Hindlimb muscle (tissue), 1 donor: Measurements from ENCODE around the gene SRI. TPM values are rescaled to one million over a fixed set of nuclear protein-coding genes. Genes with fewer than 3 reads are reported as not detected.
A peak's percentile ranks its signal among the peaks of the same experiment; 100 is the strongest.
"Not testable (repeated sequence)": the region's sequence is repeated elsewhere in the genome, so short reads cannot be mapped to it uniquely, and the experiment has no call there.

Source experiments
- DNase-seq: peaks from one replicate; pipeline ENCODE4 v3.0.0-alpha.2; 2013
- polyA plus RNA-seq: library from polyadenylated mRNA; unstranded; fragments of 120-200 nt; gene quantifications from one replicate; pipeline ENCODE4 v1.2.1, GENCODE V29; 2013; ENCODE audit not compliant: insufficient read length

SRI gene
- polyA plus RNA-seq, 1 donor: 72.3 TPM

DNA sequence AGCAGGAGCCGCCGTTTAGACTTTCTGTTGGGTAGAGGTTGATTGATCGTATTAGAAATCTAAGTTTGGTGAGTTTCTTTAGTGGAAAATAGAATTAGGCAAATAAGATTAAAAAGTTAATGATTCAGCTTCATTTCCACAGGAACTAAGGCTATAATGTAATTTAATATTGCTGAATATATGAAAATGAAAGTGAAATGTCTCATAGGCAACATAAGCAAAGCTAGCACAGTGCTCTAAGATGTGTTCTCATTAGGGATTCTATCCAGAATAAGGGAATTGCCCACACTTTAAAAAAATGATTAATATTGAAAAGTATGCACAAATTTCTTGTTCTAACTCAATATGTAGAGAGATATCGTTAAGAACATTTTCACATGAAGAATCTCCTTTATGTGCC is 47.0 kb downstream of the SRI start:
- DNase-seq: no peak

DNA sequence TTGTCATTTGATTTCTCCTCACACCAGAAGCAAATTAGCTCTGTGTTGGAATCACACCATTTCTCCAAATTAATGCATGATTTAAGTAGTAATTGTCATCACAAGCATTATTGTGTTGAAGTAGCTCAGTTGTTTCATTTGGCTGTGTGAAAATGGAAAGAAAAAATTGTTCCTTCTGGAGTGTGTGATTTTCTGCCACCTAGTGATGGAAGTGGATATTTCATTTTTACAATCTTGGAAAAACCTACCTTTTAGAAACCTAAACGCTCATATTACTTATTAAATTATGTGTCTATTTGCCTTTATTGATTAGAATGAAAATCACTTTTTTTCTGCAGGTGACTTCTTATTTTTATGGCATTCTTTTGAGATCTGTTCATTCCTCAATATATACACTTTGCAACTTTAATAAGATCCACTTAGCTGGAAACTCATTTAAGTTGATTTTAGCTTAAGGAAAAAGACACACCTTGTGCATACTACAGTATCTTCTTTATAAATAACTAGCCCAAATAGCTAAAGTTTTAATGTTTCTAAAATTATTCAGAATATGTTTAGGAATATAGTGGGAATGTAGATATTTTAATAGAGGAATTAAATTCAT is 50.0 kb downstream of the SRI start:
- peak; percentile 36 for DNase-seq

DNA sequence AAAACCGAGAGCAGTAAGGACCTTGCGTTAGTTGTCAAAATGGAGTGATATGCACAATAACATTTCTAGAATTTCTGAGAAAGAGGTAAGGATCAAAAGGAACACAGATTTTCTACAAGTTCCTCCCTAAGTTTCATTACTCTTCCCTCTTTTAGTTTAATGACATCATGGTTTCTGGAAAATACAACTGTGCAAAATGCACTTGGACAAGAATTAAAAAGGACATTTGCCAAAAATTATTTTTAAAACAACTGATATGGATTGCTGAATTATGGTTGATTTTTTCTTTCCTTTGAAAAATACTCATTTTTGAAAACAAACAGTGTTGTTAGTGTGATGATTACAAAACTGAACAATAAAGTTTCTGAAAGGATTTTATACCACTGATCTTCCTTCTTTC is 52.1 kb downstream of the SRI start:
- no peak for DNase-seq

DNA sequence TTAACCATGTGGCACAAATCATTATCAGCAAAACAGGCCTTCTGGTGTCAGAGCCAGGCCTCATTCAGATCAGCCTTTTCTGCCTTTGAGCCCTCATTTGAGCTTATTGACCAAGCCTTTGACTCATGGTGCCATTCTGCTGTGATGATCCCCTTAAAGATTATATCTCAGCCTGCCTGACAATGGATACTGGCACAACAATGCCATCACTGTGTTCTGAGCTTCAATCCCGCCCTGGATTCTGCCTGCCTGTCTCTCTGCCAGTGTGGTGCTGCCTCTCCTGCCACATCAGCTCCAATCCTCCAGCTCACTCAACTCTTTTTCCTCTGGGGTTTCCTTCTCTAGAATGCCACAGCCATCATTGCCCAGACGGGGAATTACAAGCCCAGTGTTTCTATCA is 52.6 kb downstream of the SRI start:
- no peak for DNase-seq

DNA sequence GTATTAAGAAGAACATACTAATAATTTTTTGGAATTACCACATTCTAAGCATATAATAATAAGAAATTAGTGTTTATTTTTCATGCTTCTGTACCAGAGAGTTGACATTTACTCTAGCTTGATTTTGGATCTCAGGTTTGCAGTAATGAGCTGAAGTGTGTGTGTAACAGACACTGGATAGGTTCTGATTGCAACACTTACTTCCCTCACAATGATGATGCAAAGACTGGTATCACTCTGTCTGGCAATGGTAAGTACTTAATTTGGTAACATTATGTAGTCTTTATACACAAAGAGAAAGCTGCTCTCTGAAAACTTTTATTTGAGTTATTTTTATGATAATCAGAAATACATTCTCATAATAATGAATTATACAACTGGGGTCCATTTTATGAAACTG is 54.1 kb downstream of the SRI start:
- no peak for DNase-seq

DNA sequence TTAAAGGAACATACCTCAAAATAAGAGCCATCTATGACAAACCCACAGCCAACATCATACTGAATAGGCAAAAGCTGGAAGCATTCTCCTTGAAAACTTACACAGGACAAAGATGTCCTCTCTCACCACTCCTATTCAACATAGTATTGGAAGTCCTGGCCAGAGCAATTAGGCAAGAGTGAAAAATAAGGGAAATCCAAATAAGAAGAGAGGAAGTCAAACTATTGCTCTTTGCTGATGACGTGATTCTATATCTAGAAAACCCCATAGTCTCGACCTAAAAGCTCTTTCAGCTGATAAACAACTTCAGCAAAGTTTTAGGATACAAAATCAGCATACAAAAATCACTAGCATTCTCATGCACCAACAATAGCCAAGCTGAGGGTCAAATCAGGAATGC is 60.1 kb downstream of the SRI start:
- DNase-seq: not testable (repeated sequence)

DNA sequence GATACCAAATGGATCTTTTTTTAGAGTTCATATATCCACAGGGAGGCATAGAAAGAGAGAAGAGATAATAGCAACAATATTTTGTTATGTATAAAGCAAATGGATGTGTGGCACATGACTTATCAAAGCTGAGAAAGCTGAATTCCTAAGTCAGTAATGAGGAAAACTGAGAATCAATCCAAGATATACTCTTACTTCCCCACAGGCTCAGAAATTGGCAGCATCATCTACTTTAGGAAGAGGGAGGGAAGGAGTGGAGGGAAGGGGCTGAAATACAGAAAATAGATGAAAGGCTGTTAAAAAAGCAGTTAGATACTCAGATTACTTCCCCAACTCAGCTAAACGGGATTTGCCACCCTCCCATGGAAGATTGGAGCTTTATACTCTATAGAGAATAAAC is 63.5 kb downstream of the SRI start:
- no peak for DNase-seq

DNA sequence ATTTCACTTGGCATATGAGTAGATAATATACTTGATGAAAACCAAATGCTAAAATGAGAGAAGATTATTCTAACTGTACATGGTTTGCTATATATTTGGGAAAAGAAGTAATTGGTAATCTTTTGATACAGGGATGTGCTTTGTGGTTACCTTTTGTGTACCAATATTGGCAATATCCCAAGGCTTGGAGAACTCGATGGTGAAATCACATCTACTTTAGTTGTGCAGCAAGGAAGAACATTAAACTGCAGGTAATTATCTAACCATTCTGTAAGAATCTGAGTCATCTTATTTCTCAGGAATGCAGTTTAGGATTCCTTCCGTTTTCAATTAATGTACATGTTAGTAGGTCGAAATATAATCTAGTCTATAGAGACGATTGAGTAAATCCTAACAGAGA is 64.1 kb downstream of the SRI start:
- no peak for DNase-seq

Other genes starting within 250 kb of the SRI start
- 7.5 TPM for gene STEAP4, start 86.9 kb upstream of the SRI start, polyA plus RNA-seq